Activated CD8-positive, alpha-beta T cell treated with anti-CD3 and anti-CD28 coated beads for 36 hours (primary cell): ENCODE results near the gene VPS54. TPM values are rescaled to one million over a fixed set of nuclear protein-coding genes. Genes with fewer than 3 reads are reported as not detected.

Experiments used
- ATAC-seq: fragments of 200-7000 bp; cut with Tn5 transposase; one replicate; pipeline ENCODE4 v1.10.0; 2021; ENCODE audit warnings: mild to moderate bottlenecking, moderate library complexity
- CTCF ChIA-PET: fragments of 350-600 bp; sonication (Branson Sonifier 250); formaldehyde crosslinking; loops from one replicate; lab custom pipeline; 2021; ENCODE audit warnings: antibody characterized with exemption; lab: Charles Lee
- POLR2A ChIA-PET: fragments of 350-600 bp; sonication (Branson Sonifier 250); formaldehyde crosslinking; loops from one replicate; lab custom pipeline; 2021; ENCODE audit warnings: antibody characterized with exemption; lab: Charles Lee
- DNase-seq: peaks from one replicate; pipeline ENCODE4 v3.0.0-alpha.2; 2020
- H3K27ac Mint-ChIP-seq: one replicate; pipeline ENCODE4 v1.8.0; 2021; ENCODE audit warnings: mild to moderate bottlenecking, mixed read lengths
- H3K27me3 Mint-ChIP-seq: one replicate; pipeline ENCODE4 v1.8.0; 2021; ENCODE audit warnings: mixed read lengths
- H3K36me3 Mint-ChIP-seq: one replicate; pipeline ENCODE4 v1.8.0; 2021; ENCODE audit warnings: low read depth, mixed read lengths
- H3K4me1 Mint-ChIP-seq: one replicate; pipeline ENCODE4 v1.8.0; 2021; ENCODE audit warnings: low read depth, mixed read lengths
- H3K4me3 Mint-ChIP-seq: one replicate; pipeline ENCODE4 v1.8.0; 2021; ENCODE audit warnings: mild to moderate bottlenecking, moderate library complexity, mixed read lengths
- H3K9me3 Mint-ChIP-seq: one replicate; pipeline ENCODE4 v1.8.0; 2021; ENCODE audit warnings: mixed read lengths
- intact Hi-C: fragments of 100-400 bp; cut with micrococcal nuclease; formaldehyde crosslinking; loops from one replicate; pipeline ENCODE4 v1.10.0; 2022
- total RNA-seq, 2 experiments: library from RNA; stranded (reverse); gene quantifications; one replicate each; pipeline ENCODE4 v1.2.3, GENCODE V29; 2021
- TF ChIP-seq, protein P1 (sequence below): fragments of 200-600 bp; IDR thresholded peaks from one replicate; pipeline ENCODE4 v1.8.0; 2022; ENCODE audit warnings: antibody characterized with exemption, mild to moderate bottlenecking

The VPS54 gene
- total RNA-seq, 2 experiments from 2014 or later: 8.9 to 9.4 TPM

- DNase-seq: no peak
- peaks cover 15% of the 10 kb centered on the region for H3K4me1 Mint-ChIP-seq
- ATAC-seq: no peak
- peaks cover 21% of the 10 kb centered on the region for H3K36me3 Mint-ChIP-seq
- TF ChIP-seq, protein P1, sequence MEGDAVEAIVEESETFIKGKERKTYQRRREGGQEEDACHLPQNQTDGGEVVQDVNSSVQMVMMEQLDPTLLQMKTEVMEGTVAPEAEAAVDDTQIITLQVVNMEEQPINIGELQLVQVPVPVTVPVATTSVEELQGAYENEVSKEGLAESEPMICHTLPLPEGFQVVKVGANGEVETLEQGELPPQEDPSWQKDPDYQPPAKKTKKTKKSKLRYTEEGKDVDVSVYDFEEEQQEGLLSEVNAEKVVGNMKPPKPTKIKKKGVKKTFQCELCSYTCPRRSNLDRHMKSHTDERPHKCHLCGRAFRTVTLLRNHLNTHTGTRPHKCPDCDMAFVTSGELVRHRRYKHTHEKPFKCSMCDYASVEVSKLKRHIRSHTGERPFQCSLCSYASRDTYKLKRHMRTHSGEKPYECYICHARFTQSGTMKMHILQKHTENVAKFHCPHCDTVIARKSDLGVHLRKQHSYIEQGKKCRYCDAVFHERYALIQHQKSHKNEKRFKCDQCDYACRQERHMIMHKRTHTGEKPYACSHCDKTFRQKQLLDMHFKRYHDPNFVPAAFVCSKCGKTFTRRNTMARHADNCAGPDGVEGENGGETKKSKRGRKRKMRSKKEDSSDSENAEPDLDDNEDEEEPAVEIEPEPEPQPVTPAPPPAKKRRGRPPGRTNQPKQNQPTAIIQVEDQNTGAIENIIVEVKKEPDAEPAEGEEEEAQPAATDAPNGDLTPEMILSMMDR: no peak
- H3K9me3 Mint-ChIP-seq: no peaks in the 10 kb centered on the region
- intact Hi-C loops: no loop called here
- POLR2A ChIA-PET: no interaction called here
- no peak overlapping the region for H3K4me3 Mint-ChIP-seq
- H3K27ac Mint-ChIP-seq: peak overlapping the region; percentile 60
- CTCF ChIA-PET: no interaction called here
- H3K27me3 Mint-ChIP-seq: no peaks in the 10 kb centered on the region
Observed at GRCh38 chr2:63984606-63985359, 34.4 kb downstream of the VPS54 start.

DNA sequence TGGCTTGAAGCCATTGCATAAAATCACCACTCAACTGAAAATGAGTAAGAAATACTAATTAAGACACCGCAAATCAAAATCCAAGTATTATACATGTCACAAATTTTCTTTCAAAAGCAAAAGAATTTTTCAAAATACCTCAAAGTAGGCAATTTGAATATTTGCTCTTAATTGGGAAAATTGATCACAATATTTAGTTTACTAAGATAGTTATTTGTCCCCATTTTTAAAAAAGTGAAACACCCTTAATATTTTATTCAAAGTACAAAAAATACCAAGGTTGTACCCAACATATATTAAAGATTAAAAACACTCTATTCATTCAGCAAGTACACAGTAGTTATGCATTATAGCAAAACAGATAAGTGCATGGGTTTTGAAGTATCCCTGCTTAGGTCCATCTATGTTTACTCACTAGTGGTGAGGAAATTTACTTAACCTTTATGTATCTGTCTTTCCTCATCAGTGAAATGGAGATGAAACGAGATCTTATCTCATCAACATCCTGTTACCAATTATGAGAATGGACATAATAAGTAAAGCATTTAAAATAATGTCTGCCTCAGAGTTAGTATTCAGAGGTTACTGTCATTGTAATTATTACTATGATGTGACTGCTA lies 35.1 kb downstream of the VPS54 start:
- ChIA-PET CTCF (no interaction called here), POLR2A (no interaction called here)
- H3K4me3 Mint-ChIP-seq: no peak overlapping the region
- no peak overlapping the region for H3K27ac Mint-ChIP-seq
- DNase-seq (no peak), ATAC-seq (peak; percentile 64)
- TF ChIP-seq, protein P1: no peak
- H3K27me3 Mint-ChIP-seq: no peaks in the 10 kb centered on the region
- intact Hi-C loops: no loop called here
- peaks cover 15% of the 10 kb centered on the region for H3K4me1 Mint-ChIP-seq
- H3K9me3 Mint-ChIP-seq: no peaks in the 10 kb centered on the region
- H3K36me3 Mint-ChIP-seq: peaks cover 17% of the 10 kb centered on the region

DNA sequence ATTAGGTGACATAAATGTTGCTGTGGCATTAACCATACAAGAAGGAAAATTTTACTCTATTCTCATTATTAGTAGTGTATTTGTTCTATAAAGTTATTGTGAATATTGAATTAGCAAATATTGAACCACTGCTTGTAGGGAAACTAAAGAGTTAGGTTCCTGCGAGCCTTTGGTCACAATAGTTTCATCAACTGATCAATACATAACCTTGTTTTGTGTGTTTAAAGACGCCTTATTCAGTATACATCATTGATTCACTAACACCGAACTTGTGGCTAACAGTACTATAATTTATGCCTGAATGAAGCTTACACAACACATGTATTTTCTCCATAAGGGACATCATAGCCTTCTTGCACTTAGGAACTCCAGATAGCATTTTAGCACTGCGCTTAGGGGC lies 36.9 kb downstream of the VPS54 start:
- intact Hi-C loops: no loop called here
- Mint-ChIP-seq H3K27ac (no peak overlapping the region), H3K27me3 (no peaks in the 10 kb centered on the region), H3K4me3 (no peak overlapping the region), H3K36me3 (peaks cover 16% of the 10 kb centered on the region), H3K4me1 (peaks cover 26% of the 10 kb centered on the region), H3K9me3 (no peaks in the 10 kb centered on the region)
- DNase-seq: no peak
- ATAC-seq: no peak
- ChIA-PET POLR2A (no interaction called here), CTCF (interaction anchor here (0.6 kb wide), 1 partner anchor 163 kb away, joined by 3 read pairs; no protein-coding TSS in a partner anchor)
- TF ChIP-seq, protein P1: no peak

GRCh38 chr2:63981702-63982103 lies 37.5 kb downstream of the VPS54 start:
- no peak overlapping the region for H3K27ac Mint-ChIP-seq
- no peak overlapping the region for H3K4me3 Mint-ChIP-seq
- H3K4me1 Mint-ChIP-seq: peaks cover 28% of the 10 kb centered on the region
- no peak for ATAC-seq
- TF ChIP-seq, protein P1: no peak
- DNase-seq: no peak
- POLR2A ChIA-PET: no interaction called here
- H3K36me3 Mint-ChIP-seq: peaks cover 20% of the 10 kb centered on the region
- CTCF ChIA-PET: no interaction called here
- no peaks in the 10 kb centered on the region for H3K27me3 Mint-ChIP-seq
- no peaks in the 10 kb centered on the region for H3K9me3 Mint-ChIP-seq
- intact Hi-C loops: no loop called here

DNA sequence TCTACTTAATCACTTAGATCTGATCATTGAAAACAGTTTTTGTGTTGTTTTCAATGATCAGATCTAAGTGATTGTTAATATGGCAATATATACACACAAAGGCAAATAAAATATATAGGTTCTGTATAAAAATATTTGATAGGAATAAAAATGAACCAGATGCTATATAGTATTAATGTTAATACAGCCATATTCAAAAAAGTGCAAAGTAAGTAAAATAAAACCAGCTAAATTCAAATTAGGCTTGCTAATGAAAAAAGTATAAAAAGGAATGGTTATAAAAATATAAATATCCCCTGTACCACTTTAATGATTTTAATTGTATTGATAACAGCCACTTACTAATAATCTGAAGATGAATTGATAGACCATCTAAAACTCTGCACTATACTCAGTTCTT lies 38.4 kb downstream of the VPS54 start:
- ChIA-PET POLR2A (interaction anchor here (1.1 kb wide), 1 partner anchor 107 kb away, joined by 3 read pairs; no protein-coding TSS in a partner anchor), CTCF (no interaction called here)
- no peak overlapping the region for H3K27ac Mint-ChIP-seq
- no peaks in the 10 kb centered on the region for H3K27me3 Mint-ChIP-seq
- H3K4me1 Mint-ChIP-seq: peaks cover 24% of the 10 kb centered on the region
- no peak overlapping the region for H3K4me3 Mint-ChIP-seq
- DNase-seq (no peak), ATAC-seq (no peak)
- intact Hi-C loops: no loop called here
- TF ChIP-seq, protein P1: no peak
- no peaks in the 10 kb centered on the region for H3K9me3 Mint-ChIP-seq
- peaks cover 22% of the 10 kb centered on the region for H3K36me3 Mint-ChIP-seq
